Erythroblast (primary cell): ENCODE measurements around the gene ST3GAL2.

Experiments
- GATA1 ChIP-seq: IDR thresholded peaks from 2 replicates; pipeline ENCODE4 v1.6.1; 2011; ENCODE audit warnings: low read depth, mild to moderate bottlenecking, control low read depth, low read length, moderate library complexity
- POLR2A ChIP-seq: IDR thresholded peaks from 2 replicates; pipeline ENCODE4 v1.6.1; 2011; ENCODE audit warnings: mild to moderate bottlenecking, low read length

DNA sequence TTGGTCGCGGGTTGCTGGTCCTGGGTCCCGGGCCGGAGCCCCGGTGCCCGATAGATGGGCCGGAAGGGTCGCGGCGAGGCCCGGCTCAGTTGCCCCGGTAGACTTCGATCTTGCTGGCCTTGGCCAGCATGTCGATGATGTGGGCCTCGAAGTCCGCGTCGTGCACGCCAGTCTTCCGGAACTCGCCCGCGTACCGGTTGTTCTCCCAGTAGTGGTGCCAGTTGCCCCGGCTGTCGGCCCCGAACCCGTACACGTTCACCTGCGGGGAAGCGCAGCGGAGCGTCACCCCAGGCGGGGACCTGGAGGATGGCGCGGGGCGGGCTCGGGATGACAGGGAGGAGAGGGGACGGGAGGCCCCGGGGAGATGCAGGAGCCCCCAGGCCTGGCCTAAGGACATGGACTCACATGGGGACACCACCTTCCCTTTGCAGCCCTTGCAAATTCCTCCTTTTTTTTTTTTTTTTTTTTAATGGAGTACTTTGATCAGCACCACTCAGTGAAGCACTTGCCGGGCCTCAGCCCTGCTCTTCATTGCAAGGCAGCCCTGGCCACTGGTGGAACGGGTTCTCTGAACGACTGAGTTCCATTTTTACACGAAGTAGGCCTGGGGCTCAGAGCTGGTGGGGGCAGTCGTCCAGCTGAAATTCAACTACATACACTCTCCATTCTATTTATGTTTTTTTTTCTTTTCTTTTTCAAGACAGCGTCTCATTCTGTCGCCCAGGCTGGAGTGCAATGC lies 57.1 kb downstream of the ST3GAL2 start:
- no peak for TF ChIP-seq POLR2A
- no peak for TF ChIP-seq GATA1
